Smooth muscle cell (in vitro differentiated cells): ENCODE data around the gene ERBB2. TPM values are rescaled to one million over a fixed set of nuclear protein-coding genes. Genes with fewer than 3 reads are reported as not detected.

Source experiments
- DNase-seq: peaks from one replicate; lab custom pipeline; 2025; ENCODE audit not compliant: unreplicated experiment; lab: John Stamatoyannopoulos, UW
- H2AFZ ChIP-seq: fragments of 200-600 bp; sonication (generic); 2 replicates; pipeline ENCODE4 v1.6.0; 2016; ENCODE audit warnings: antibody characterized with exemption, low read depth, mild to moderate bottlenecking
- H3F3A ChIP-seq: fragments of 200-600 bp; sonication (generic); 2 replicates; pipeline ENCODE4 v1.6.0; 2017; ENCODE audit warnings: antibody characterized with exemption, low read depth
- H3K27ac ChIP-seq: fragments of 200-600 bp; sonication (generic); 2 replicates; pipeline ENCODE4 v1.5.1; 2016; ENCODE audit warnings: low read depth, mild to moderate bottlenecking
- H3K27me3 ChIP-seq: fragments of 200-600 bp; sonication (generic); 2 replicates; pipeline ENCODE4 v1.6.1; 2016; ENCODE audit warnings: low read depth, mild to moderate bottlenecking
- H3K36me3 ChIP-seq: fragments of 200-600 bp; sonication (generic); 2 replicates; pipeline ENCODE4 v1.5.1; 2016; ENCODE audit warnings: low read depth
- H3K4me1 ChIP-seq: fragments of 200-600 bp; sonication (generic); 2 replicates; pipeline ENCODE4 v1.5.1; 2016; ENCODE audit warnings: low read depth
- H3K4me2 ChIP-seq: fragments of 200-600 bp; sonication (generic); 2 replicates; pipeline ENCODE4 v1.6.0; 2016; ENCODE audit warnings: mild to moderate bottlenecking
- H3K4me3 ChIP-seq: fragments of 200-600 bp; sonication (generic); 2 replicates; pipeline ENCODE4 v1.5.1; 2016; ENCODE audit warnings: mild to moderate bottlenecking
- H3K79me2 ChIP-seq: fragments of 200-600 bp; sonication (generic); 2 replicates; pipeline ENCODE4 v1.6.0; 2016; ENCODE audit warnings: low read depth, mild to moderate bottlenecking
- H3K9ac ChIP-seq: fragments of 200-600 bp; sonication (generic); 2 replicates; pipeline ENCODE4 v1.6.0; 2016; ENCODE audit warnings: low read depth
- H3K9me3 ChIP-seq: fragments of 200-600 bp; sonication (generic); replicated peaks from 2 replicates; pipeline ENCODE4 v1.5.1; 2016; ENCODE audit warnings: low read depth
- H4K20me1 ChIP-seq: fragments of 200-600 bp; sonication (generic); 2 replicates; pipeline ENCODE4 v1.6.0; 2016; ENCODE audit warnings: low read depth
- WGBS: methylation state at CpG from one replicate; pipeline ENCODE4 v1.1.7; 2016; ENCODE audit warnings: low lambda C conversion rate; 5-methylcytosine and 5-hydroxymethylcytosine counted together
- polyA plus RNA-seq: library from polyadenylated mRNA; unstranded; fragments of >200 nt; fragmentation: Nextera tagmentation; extraction: Ambion mirVana; gene quantifications from 2 replicates; pipeline ENCODE4 v1.2.1, GENCODE V29; 2016
- total RNA-seq: library from RNA; depleted of rRNA; stranded (reverse); fragments of >200 nt; gene quantifications from 2 replicates; pipeline ENCODE4 v1.2.3, GENCODE V29; 2014
- TF ChIP-seq, protein P1 (sequence below): fragments of 200-600 bp; sonication (generic); IDR thresholded peaks from 2 replicates; pipeline ENCODE4 v1.5.1; 2017; ENCODE audit warnings: borderline replicate concordance, mild to moderate bottlenecking, antibody characterized with exemption; ENCODE audit not compliant: insufficient read depth, poor library complexity, severe bottlenecking

Gene ERBB2
- total and polyA plus RNA-seq, 2 experiments from 2014 or later, result 49.4 to 53.6 TPM

DNA sequence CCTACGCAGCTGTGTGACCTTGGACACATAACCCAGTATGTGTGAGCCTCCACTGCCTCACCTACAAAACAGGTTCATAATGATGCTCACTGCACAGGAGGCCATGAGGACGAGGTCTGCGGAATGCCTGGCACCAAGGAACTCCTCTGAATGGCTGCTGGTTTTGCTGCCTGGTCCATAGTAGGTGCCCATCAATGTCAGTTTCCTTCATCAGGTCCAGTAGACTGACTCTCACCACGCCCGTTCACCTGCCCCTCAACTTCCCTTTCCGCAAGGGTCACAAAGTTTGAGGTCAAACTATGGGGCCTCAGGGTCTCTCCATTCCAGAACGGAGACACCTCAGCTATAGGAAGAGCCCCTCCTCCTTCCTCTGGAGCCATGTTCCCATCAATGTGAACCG lies 22.8 kb upstream of the ERBB2 start:
- H3K36me3 ChIP-seq, result no peaks in the 10 kb centered on the region
- H3K9me3 ChIP-seq, result no peaks in the 10 kb centered on the region
- H3K4me1 ChIP-seq, result no peaks in the 10 kb centered on the region
- WGBS, result 95% methylated on average over 8 of the region's 8 CpGs
- TF ChIP-seq, protein P1, sequence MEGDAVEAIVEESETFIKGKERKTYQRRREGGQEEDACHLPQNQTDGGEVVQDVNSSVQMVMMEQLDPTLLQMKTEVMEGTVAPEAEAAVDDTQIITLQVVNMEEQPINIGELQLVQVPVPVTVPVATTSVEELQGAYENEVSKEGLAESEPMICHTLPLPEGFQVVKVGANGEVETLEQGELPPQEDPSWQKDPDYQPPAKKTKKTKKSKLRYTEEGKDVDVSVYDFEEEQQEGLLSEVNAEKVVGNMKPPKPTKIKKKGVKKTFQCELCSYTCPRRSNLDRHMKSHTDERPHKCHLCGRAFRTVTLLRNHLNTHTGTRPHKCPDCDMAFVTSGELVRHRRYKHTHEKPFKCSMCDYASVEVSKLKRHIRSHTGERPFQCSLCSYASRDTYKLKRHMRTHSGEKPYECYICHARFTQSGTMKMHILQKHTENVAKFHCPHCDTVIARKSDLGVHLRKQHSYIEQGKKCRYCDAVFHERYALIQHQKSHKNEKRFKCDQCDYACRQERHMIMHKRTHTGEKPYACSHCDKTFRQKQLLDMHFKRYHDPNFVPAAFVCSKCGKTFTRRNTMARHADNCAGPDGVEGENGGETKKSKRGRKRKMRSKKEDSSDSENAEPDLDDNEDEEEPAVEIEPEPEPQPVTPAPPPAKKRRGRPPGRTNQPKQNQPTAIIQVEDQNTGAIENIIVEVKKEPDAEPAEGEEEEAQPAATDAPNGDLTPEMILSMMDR, result no peak
- H3K4me2 ChIP-seq, result no peak overlapping the region
- H3K27me3 ChIP-seq, result no peaks in the 10 kb centered on the region
- H3F3A ChIP-seq, result no peaks in the 10 kb centered on the region
- H3K27ac ChIP-seq, result no peak overlapping the region
- no peaks in the 10 kb centered on the region for H3K79me2 ChIP-seq
- no peak overlapping the region for H3K4me3 ChIP-seq
- no peak for DNase-seq
- no peak overlapping the region for H3K9ac ChIP-seq
- no peak overlapping the region for H2AFZ ChIP-seq
- H4K20me1 ChIP-seq, result no peaks in the 10 kb centered on the region

DNA sequence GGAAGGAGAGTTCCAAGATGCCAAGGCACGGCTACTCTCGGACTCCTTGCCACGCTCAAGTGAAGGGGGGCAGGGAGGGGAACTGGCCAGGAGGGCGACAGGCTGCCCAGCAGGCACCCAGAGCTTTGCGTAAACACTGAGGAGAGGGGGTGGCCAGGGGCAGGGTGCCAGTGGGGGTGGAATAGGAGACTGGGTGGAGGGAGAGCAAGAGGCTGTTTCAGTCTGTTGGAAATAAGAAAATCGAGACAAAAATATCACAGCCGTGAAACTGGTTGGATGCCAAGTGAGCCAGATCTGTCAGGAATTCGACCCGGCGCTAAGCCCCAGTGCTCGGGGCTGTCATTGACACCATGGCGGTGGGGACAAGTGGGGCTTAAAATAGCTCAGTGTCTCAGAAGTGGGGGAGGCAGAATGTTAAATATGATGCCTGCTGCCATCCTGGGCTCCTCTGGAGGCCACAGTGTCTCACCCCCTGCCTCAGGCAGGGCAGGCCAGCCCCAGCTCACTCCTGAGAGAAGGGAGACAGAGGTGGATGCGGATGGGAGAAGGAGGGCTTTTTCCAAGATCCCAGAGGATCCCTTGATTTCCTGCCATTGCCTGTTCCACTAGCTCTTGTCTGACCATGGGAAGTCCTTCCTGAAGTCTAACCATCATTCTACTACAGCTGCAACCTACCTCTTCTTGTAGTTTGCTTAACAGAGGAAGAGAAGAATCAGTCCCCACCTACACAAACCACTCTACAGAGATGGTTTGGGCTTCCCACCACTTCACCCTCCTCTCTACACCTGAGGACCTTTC lies 22.1 kb upstream of the ERBB2 start:
- H3K27ac ChIP-seq, result no peak overlapping the region
- H2AFZ ChIP-seq, result no peak overlapping the region
- no peaks in the 10 kb centered on the region for H3K27me3 ChIP-seq
- H3K4me1 ChIP-seq, result no peaks in the 10 kb centered on the region
- no peak overlapping the region for H3K4me2 ChIP-seq
- no peaks in the 10 kb centered on the region for H3K79me2 ChIP-seq
- TF ChIP-seq, protein P1, result no peak
- no peaks in the 10 kb centered on the region for H3F3A ChIP-seq
- H4K20me1 ChIP-seq, result no peaks in the 10 kb centered on the region
- H3K4me3 ChIP-seq, result no peak overlapping the region
- WGBS, result 59% methylated on average over 13 of the region's 13 CpGs
- no peak for DNase-seq
- H3K36me3 ChIP-seq, result no peaks in the 10 kb centered on the region
- no peaks in the 10 kb centered on the region for H3K9me3 ChIP-seq
- H3K9ac ChIP-seq, result no peak overlapping the region

- no peak for DNase-seq
- no peaks in the 10 kb centered on the region for H4K20me1 ChIP-seq
- no peak overlapping the region for H3K27ac ChIP-seq
- H3K4me3 ChIP-seq, result no peak overlapping the region
- no peaks in the 10 kb centered on the region for H3K4me1 ChIP-seq
- H3K36me3 ChIP-seq, result no peaks in the 10 kb centered on the region
- no peak overlapping the region for H3K9ac ChIP-seq
- whole genome bisulfite sequencing, result 93% methylated on average over 13 of the region's 13 CpGs
- no peak overlapping the region for H2AFZ ChIP-seq
- H3K27me3 ChIP-seq, result no peaks in the 10 kb centered on the region
- no peaks in the 10 kb centered on the region for H3F3A ChIP-seq
- TF ChIP-seq, protein P1, result no peak
- no peaks in the 10 kb centered on the region for H3K79me2 ChIP-seq
- no peaks in the 10 kb centered on the region for H3K9me3 ChIP-seq
- H3K4me2 ChIP-seq, result no peak overlapping the region
Observed at GRCh38 chr17:39678340-39679116, 21.3 kb upstream of the ERBB2 start.
